ENCODE data around the gene FUCA1. TPM values are rescaled to one million over a fixed set of nuclear protein-coding genes. Genes with fewer than 3 reads are reported as not detected.

The FUCA1 gene
- total RNA-seq (34.9 TPM), polyA plus RNA-seq (37.0 TPM)

DNA sequence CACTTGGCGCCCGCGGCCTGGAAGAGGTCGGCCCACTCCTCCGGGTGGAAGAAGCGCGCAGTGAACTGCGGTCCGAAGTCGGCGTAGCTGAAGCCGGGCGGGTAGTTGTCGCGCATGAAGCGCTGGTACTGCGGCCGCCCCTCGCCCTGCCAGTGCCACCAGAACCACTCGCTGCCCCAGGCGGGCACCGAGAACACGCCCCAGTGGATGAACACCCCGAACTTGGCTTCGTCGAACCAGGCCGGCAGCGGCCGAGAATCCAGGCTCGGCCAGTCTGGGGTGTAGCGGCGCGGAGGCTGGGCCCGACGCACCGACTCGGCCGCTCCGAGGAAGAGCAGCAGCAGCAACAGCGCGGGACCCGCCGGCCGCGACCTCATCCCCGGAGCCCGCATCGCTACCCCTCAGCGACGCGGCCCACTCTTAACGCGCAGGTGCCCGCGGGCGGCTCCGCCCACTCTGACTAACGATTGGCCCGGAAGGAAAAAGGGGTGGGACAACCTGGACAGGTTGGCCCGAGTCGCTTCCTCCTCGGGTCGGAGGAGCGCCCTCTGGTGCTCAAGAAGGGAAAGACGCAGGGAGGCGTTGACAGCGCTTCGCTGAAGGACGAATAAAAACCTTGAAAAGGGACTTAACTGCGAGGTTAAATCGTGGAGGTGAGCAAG lies at the start of gene FUCA1:
Gene FUCA1, minus strand, starts transcription at position 396 of the 662 bp plus-strand sequence. Its CDS starts 4 bp downstream, at position 392.
- Histone ChIP-seq H3K36me3 (ENCODE audit: insufficient read depth) (no peaks in the 10 kb centered on the region), H3K4me3 (ENCODE audit: low read depth, low read length) (peak within 1 kb of the TSS; percentile 66), H3K4me1 (ENCODE audit: insufficient read depth) (no peaks in the 10 kb centered on the region), H3K27ac (ENCODE audit: low read depth) (no peak within 1 kb of the TSS)
- DNase-seq (ENCODE audit: extremely low spot score), result peak; percentile 86
- WGBS, result under 1% methylated on average over 71 of the region's 71 CpGs

DNA sequence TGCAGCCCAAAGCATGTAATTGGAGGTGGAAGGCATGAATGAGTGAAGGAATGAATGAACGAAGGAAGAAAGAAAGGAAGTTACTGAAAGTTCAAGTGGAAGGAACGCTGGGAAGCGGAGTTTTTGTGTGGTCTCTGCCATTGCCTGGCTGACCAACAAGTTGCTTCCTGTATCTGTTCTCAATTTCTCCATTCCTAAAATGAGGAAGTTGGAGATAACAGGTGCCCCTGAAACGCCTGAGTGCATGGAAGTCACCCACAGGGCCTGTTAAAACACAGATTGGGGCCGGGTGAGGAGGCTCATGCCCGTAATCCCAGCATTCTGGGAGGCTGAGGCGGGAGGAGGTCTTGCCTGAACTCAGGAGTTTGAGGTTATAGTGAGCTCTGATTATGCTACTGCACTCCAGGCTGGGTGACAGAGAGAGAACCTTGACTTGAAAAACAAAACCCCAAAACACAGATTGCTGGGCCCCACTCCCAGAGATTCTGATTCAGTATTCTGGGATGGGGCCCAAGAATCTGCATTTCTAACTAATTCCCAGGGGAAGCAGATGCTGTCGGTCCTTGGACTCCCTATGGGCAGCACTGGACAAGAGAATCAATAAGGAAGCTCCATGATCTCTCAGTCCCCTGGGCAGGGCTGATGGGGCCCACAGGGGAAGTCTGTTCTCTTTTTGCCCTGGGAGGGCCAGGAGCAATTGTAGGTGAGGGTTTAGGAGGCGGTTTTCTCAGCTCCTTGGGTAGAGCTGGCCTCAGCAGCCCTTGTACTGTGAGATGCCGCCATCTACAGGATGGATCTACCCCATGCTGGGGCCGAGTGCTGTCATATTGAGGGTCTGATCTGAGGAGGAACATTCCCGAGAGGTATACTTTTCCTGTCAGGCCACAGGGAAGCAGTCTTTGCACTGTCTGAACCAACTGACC lies 48.4 kb upstream of the FUCA1 start:
- H3K27ac ChIP-seq (ENCODE audit: low read depth), result no peak overlapping the region
- no peaks in the 10 kb centered on the region for H3K36me3 ChIP-seq (ENCODE audit: insufficient read depth)
- peak; percentile 59 for DNase-seq (ENCODE audit: extremely low spot score)
- no peaks in the 10 kb centered on the region for H3K4me1 ChIP-seq (ENCODE audit: insufficient read depth)
- WGBS, result 50% methylated on average over 12 of the region's 12 CpGs
- no peak overlapping the region for H3K4me3 ChIP-seq (ENCODE audit: low read depth, low read length)

DNA sequence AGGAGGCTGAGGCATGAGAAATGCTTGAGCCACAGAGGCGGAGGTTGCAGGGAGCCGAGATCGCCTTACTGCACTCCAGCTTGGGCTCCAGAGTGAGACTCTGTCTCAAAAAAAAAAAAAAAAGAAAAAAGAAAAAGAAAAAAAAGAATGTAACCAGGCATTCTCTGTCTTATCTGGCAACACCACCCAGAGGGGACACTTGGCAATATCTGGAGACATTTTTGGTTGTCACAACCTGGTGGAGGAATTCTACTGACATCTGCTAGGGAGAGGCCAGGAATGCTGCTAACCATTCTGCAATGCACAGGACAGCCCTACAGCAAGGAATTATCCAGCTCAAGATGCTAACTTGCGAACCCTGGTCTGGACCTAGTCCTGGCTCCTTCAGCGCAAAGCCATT lies 47.4 kb upstream of the FUCA1 start:
- Histone ChIP-seq H3K4me3 (ENCODE audit: low read depth, low read length) (no peak overlapping the region), H3K4me1 (ENCODE audit: insufficient read depth) (no peaks in the 10 kb centered on the region), H3K36me3 (ENCODE audit: insufficient read depth) (no peaks in the 10 kb centered on the region), H3K27ac (ENCODE audit: low read depth) (no peak overlapping the region)
- DNase-seq (ENCODE audit: extremely low spot score), result no peak
- WGBS, result 95% methylated on average over 5 of the region's 5 CpGs

DNA sequence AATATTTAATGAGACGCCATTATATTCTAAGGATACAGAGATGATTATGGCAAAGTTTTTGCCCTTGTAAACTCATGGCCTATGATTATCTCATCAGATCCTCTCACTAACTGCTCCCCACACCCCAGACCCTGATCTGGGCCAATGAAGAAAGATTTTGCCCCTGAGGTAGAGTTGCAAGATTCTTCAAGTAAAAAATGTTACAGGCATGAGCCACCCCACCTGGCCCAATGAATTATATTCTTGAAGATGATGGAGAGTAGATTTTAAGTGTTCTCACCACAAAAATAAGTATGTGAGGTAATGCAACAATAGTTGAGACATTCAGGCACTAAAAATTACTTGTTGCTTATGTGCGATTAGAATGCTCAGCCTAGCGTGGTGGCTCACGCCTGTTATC lies 46.8 kb upstream of the FUCA1 start:
- no peak for DNase-seq (ENCODE audit: extremely low spot score)
- no peak overlapping the region for H3K27ac ChIP-seq (ENCODE audit: low read depth)
- 91% methylated on average over 4 of the region's 4 CpGs for WGBS

DNA sequence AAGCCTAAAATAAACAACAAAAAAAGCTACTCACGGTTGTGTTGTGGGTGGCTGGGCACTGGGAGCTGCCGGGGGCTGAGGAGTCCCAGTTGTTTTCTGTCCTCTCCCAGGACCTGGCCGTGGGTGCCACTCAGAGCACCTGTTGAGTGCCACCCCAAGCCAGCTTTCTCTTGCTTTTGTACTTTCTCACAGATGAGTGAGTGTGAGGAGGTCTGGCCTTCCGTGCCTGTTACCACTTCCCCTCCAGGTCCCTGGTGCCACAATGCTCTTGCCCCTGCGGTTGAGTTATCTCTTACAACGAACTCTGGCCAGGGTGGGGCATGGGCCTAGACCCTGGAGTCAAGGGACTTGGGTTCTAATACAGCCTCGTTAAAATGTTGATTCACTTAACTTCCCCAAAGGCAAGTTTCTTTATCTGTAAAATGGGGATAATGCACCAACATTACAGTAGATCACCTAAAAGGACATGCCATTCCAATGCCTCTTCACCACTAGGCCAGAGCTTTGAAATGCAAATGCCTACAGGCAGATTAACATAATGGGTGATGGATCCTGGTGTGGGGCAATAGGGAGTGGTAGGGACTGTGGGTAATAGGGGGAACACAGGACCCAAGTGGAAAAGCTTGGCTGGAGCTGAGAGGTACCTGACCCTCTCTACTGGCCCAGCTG lies 45.3 kb upstream of the FUCA1 start, which contains the start of gene CNR2:
Gene CNR2, minus strand, starts transcription at position 151 of the 669 bp plus-strand sequence. CDS start 37,745 bp downstream, outside the sequence.
- DNase-seq (ENCODE audit: extremely low spot score), result no peak
- H3K4me3 ChIP-seq (ENCODE audit: low read depth, low read length), result no peak within 1 kb of the TSS
- no peak within 1 kb of the TSS for H3K27ac ChIP-seq (ENCODE audit: low read depth)
- 68% methylated on average over 7 of the region's 7 CpGs for WGBS
- no peaks in the 10 kb centered on the region for H3K36me3 ChIP-seq (ENCODE audit: insufficient read depth)
- H3K4me1 ChIP-seq (ENCODE audit: insufficient read depth), result no peaks in the 10 kb centered on the region

More for the DNA sequence above, 46.8 kb upstream of the FUCA1 start:
- no peak overlapping the region for H3K4me3 ChIP-seq (ENCODE audit: low read depth, low read length)
- no peaks in the 10 kb centered on the region for H3K4me1 ChIP-seq (ENCODE audit: insufficient read depth)
- no peaks in the 10 kb centered on the region for H3K36me3 ChIP-seq (ENCODE audit: insufficient read depth)

DNA sequence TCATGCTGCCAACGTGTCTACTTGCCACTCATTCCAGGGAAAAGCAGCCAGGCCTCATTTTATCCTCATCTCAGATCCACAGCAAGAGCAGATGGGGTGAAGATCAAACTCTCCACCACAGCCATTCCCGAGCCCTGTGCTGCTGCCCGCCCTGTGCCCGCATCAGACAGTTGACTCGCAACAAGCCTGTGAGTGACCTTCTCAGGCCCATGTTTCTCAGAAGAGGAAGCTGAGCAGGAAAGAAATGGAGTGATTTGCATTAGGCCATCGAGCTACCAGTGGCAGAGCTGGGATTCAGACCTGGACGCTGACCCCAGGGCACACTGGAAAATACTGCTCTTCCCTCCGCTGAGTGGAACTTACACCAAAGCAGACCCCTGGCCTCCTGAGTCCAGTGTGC lies 43.8 kb upstream of the FUCA1 start:
- Histone ChIP-seq H3K4me3 (ENCODE audit: low read depth, low read length) (no peak overlapping the region), H3K36me3 (ENCODE audit: insufficient read depth) (no peaks in the 10 kb centered on the region), H3K27ac (ENCODE audit: low read depth) (no peak overlapping the region), H3K4me1 (ENCODE audit: insufficient read depth) (no peaks in the 10 kb centered on the region)
- no peak for DNase-seq (ENCODE audit: extremely low spot score)
- WGBS, result 80% methylated on average over 8 of the region's 8 CpGs

DNA sequence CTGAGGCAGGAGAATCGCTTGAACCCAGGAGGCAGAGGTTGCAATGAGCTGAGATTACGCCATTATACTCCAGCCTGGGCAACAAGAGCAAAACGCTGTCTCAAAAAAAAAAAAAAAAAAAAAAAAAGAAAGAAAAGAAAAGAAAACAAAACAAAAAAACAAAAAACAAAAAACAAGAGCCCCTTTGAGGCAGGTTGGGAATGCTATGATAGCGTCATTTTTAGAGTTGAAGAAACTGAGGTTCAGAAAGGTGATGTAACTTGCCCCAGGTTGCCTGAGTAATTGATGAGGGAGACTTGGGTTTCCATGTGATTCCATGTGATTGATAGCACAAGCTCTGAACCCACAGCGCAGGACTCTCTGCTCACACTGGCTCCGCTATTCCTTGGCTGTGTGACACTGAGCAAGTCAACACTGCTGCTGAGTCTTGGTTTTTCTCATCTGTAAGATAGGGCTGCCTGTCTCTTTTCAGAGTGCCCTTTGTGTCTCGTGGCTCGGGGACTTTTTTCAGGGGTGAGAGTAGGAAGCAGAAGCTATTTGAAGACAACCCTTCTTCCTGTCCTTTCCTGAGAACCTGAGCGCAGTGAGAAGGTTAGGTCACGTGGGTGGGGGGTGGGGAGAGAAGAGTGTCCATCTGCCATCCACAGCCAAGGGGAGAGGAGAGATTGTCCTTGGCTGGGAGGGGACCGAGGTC lies 42.6 kb upstream of the FUCA1 start:
- Histone ChIP-seq H3K27ac (ENCODE audit: low read depth) (no peak overlapping the region), H3K36me3 (ENCODE audit: insufficient read depth) (no peaks in the 10 kb centered on the region), H3K4me1 (ENCODE audit: insufficient read depth) (no peaks in the 10 kb centered on the region), H3K4me3 (ENCODE audit: low read depth, low read length) (no peak overlapping the region)
- 78% methylated on average over 11 of the region's 11 CpGs for WGBS
- DNase-seq (ENCODE audit: extremely low spot score), result no peak

DNA sequence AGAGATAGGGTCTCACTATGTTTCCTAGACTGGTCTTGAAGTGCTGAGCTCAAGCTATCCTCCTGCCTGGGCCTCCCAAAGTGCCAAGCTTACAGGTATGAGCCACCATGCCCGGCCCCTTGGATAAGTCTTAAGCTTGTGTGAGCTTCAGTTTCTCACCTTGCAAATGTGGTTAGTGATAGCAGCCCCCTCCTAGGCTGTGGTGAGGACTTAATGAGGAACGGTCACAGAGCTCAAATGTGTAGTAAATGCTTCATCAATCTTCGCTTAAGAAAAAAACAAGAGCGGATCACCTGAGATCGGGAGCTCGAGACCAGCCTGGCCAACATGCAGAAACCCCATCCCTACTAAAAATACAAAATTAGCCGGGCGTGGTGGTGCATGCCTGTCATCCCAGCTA lies 42.1 kb upstream of the FUCA1 start:
- DNase-seq (ENCODE audit: extremely low spot score), result no peak
- no peak overlapping the region for H3K27ac ChIP-seq (ENCODE audit: low read depth)
- H3K4me3 ChIP-seq (ENCODE audit: low read depth, low read length), result no peak overlapping the region
- no peaks in the 10 kb centered on the region for H3K4me1 ChIP-seq (ENCODE audit: insufficient read depth)
- WGBS, result 94% methylated on average over 8 of the region's 8 CpGs
- H3K36me3 ChIP-seq (ENCODE audit: insufficient read depth), result no peaks in the 10 kb centered on the region

DNA sequence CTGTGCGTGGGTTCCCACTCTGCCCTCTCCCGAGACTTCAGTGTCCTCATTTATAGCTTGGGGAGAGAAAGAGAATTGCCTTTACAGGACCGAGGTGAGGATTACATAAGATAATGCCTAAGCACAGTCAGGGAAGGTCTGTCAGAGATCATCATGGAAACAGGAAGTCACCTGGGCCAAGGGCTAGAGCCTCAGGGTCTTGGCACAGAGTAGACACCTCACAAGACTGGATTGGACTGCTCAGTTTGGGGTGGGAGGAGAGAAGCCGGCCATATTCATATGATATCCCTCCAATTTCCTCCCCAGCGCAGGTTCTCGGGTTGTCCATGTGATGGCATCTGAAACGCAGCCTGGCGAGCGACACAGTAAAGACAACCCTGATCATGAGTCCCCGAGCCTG lies 41.3 kb upstream of the FUCA1 start:
- 70% methylated on average over 10 of the region's 10 CpGs for WGBS
- Histone ChIP-seq H3K27ac (ENCODE audit: low read depth) (no peak overlapping the region), H3K36me3 (ENCODE audit: insufficient read depth) (no peaks in the 10 kb centered on the region), H3K4me1 (ENCODE audit: insufficient read depth) (no peaks in the 10 kb centered on the region), H3K4me3 (ENCODE audit: low read depth, low read length) (no peak overlapping the region)
- DNase-seq (ENCODE audit: extremely low spot score), result no peak

DNA sequence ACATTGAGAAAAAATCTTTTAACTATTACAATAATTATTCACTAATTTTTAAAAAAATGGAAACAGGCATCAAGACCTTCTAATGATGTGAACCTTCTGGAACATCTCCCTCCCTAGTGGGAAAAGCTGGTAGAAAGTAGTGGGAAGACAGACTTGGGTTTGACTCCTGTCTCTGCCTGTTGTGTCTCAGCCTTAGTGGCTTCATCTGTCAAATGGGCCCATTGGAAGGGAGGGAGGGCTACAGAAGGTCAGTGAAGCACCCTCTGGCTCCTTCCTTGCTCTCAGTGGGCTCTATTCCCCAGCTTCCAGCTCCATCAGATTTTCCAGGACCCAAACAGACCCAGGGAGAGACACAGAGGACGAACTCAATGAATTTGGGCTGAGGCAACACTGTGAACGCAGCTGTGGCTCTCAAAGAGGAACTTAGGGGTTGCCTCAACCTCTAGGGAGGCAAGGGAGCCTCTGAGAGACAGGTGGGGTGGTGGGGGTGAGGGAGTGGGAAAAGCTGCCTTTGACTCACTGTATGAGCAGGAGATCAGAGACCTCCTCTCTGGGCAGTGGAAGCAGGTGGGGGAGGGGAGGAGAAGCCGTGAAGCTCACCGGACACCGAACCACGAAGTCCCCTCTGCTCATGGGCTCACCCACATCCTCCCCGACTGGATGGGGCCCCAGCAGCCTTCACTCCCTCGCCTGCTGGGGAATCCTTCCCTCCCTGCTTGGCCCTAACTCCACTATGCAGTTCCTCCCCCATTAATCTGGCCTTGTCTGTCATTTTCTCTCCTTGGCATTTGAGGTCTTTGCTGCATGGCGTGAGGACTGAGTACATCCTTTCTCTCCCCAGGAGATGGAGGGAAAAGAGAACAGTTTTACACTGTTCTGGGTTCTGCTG lies 40.6 kb upstream of the FUCA1 start:
- Histone ChIP-seq H3K27ac (ENCODE audit: low read depth) (no peak overlapping the region), H3K4me3 (ENCODE audit: low read depth, low read length) (no peak overlapping the region), H3K36me3 (ENCODE audit: insufficient read depth) (no peaks in the 10 kb centered on the region), H3K4me1 (ENCODE audit: insufficient read depth) (no peaks in the 10 kb centered on the region)
- WGBS, result 40% methylated on average over 9 of the region's 9 CpGs
- no peak for DNase-seq (ENCODE audit: extremely low spot score)

DNA sequence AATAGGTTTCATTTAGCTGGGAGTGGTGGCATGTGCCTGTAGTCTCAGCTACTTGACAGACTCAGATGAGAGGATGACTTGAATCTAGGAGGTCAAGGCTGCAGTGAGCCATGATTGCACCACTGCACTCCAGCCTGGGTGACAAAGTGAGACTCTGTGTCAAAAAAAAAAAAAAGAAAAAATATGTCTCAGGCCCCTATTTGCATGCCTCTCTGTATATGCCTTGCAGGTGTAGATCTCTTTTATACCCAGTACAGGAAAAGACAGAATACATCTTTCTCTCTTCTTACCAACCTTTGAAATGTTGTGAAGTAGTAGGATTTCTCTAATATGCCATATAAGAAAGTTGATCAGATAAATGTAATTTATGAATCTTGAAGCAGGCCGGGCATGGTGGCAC lies 38.6 kb upstream of the FUCA1 start:
- H3K36me3 ChIP-seq (ENCODE audit: insufficient read depth), result no peaks in the 10 kb centered on the region
- H3K27ac ChIP-seq (ENCODE audit: low read depth), result no peak overlapping the region
- no peaks in the 10 kb centered on the region for H3K4me1 ChIP-seq (ENCODE audit: insufficient read depth)
- WGBS, result 69% methylated on average over 1 of the region's 1 CpG
- no peak overlapping the region for H3K4me3 ChIP-seq (ENCODE audit: low read depth, low read length)
- no peak for DNase-seq (ENCODE audit: extremely low spot score)

DNA sequence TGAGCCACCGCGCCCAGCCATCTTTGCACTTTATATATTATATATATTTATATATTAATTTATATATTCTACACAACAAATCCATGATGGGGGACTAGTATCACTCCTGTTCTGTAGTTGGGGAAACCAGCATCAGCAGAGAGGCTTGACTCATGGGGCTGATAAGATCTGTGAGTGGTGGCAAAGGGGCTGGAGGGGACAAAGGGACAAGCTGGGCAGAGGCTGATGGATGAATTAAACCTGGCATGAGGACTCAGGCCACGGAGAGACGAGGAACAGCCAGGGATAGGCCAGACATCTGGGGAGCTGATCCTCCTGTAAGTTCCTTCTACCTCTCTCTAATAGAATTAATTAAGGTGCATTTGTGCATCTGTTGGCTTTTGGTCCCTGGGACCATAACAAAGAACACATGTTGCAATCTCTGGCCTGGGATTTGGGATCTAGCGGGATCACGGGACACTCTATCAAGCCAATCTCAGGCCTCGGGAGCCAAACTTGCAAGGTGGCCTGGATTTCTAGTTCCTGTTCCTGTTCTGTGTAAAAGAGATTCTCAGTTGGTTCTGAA lies 37.5 kb upstream of the FUCA1 start:
- Histone ChIP-seq H3K27ac (ENCODE audit: low read depth) (no peak overlapping the region), H3K4me3 (ENCODE audit: low read depth, low read length) (no peak overlapping the region), H3K36me3 (ENCODE audit: insufficient read depth) (no peaks in the 10 kb centered on the region), H3K4me1 (ENCODE audit: insufficient read depth) (no peaks in the 10 kb centered on the region)
- 88% methylated on average over 7 of the region's 7 CpGs for WGBS
- DNase-seq (ENCODE audit: extremely low spot score), result no peak
